IPS-11a (cell line): ENCODE results near the gene CFAP97.
"Not testable (repeated sequence)": the region's sequence is repeated elsewhere in the genome, so short reads cannot be mapped to it uniquely, and the experiment has no call there.

Experiments
- H3K4me3 ChIP-seq: one replicate; pipeline ENCODE4 v1.5.1; 2013; ENCODE audit warnings: low read depth, low read length, control low read depth

CFAP97 gene

DNA sequence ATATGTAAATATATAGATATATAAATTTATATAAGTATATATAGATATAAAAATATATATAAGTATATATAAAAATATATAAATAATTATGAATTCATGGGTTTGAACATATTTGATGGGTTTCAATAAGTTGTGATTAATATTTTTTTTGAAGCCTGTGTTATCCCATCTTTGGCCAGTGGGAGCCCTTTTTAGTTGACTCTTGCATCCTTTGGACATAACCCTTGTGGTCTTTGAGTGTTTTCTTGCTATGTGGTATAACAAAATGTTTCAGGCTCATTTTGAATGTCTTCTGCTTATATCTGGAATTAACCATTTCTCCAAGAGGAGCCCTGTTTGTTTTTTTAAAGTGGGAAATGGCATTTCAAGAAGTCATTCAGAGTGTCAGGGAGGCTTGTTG, 20.8 kb upstream of the CFAP97 start:
- H3K4me3 ChIP-seq: no peak overlapping the region

DNA sequence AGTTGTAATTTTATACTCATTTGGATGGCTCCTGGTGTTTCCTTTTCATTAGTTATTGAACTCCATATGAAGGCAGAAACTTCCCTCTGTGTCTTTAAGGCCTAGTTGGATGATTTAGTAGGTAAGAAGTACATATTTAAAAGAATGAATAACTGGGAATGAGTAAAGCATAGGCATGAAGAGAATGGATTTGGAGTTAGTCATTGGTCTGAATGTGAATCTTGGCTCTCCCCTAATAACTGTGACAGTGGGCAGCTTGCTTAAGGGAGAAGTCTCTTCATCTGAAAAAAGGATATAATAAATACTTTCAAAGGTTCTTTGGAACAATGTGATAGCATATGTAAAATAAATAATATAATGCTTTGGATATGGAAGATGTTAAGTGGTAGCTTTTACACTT, 18.8 kb upstream of the CFAP97 start:
- no peak overlapping the region for H3K4me3 ChIP-seq

- no peak overlapping the region for H3K4me3 ChIP-seq
Measured at GRCh38 chr4:185221912-185222311, 18.1 kb upstream of the CFAP97 start.

DNA sequence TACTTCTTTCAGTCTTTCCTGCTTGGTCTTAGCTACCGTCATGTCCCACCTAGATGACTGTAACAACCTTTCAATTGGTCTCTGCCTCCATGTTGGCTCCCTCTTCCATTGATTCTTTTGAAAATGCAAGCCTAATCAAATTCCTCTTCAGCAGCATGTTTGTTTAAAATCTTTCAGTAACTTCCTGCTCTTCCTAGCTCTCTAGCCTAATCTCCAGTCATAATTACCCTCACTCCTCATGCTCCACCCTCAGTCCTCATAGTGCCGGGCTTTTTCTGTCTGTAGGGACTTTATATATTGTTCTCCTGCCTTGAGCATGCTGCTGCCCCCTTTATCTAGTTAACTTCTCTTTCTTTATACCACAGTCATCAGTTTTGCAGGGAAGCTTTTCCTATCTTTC, 17.7 kb upstream of the CFAP97 start:
- no peak overlapping the region for H3K4me3 ChIP-seq

GRCh38 chr4:185219551-185220344, 15.9 kb upstream of the CFAP97 start:
- H3K4me3 ChIP-seq: no peak overlapping the region

DNA sequence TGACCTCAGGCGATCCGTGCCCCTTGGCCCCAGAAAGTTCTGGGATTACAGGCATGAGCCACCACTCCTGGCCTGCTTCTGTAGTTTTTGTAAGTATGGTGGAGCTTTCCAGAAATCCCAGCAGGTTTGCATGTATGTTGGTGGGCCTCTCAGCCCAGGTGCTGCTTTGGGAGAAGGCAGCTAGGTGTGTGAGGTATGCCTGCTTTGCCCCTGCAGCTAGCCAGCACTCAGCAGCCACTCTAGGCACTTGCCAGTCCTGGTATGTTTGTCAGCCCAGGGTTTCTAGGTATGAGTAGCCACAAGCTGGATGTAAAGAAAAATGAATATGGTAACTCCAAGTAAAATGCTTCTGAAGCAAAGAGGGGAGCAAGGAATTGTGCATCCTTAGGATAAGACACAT, 14.5 kb upstream of the CFAP97 start:
- no peak overlapping the region for H3K4me3 ChIP-seq

DNA sequence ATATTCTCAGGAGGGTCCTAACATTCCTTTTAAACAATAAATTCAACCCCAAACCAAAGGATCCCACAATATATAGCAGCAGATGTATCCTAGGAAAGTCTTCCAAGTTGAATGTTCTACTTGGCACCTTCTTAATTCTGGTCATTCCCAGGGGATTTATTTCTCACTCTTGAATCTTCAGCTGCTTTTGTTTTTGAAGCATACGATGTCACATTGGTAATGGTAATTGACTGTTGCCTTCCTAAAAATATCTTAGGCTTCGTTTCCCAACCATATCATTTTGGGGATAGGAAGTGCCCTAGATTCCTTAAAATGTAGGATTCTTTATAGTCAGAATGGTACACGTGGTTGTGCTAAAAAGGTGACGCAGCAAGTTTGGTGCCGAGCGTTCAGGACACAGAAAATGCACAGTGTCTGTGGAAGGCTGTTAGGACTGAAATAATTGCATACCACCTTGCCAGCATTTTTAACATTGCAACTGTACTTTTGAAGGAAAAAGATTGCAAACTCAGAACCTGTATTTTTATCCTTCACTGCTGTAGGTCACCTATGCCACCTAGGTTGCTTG, 13.7 kb upstream of the CFAP97 start:
- H3K4me3 ChIP-seq: no peak overlapping the region

DNA sequence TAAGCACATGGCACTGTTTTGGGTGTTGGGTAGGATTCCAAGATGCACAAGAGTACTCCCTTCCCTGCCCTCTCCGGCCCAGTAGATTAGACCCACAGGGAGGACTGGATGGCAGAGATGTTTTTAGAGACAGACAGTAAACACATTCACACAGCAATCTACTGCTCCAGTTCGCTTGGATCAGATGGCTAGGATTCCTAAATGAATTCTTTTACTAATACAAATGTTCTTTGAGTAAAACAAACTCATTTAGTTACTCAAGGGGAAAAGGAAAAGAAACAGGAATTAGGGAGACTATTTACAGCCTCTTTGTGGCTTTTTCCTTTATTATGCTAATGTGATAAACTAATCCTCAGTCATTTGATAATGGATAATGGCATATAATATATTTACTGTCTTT, 11.5 kb upstream of the CFAP97 start:
- no peak overlapping the region for H3K4me3 ChIP-seq

DNA sequence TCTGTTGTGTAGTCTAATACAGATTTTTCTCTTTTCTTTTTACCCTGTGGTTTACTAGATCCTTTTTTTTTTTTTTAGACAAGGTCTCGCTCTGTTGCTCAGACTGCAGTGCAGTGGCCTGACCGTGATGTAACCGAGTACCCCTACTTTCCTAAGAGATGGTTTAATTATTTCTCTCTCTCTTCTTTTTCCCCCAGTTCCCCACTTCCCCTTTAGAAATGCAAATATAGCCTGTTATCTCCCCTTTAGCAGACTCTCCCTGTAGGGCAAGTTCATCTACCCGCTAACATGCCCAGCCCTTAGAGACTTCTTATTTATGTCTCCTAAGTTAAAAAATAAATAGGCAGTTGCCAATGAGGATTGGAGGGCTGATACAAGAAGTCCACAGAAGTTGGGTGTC, 10.1 kb upstream of the CFAP97 start:
- no peak overlapping the region for H3K4me3 ChIP-seq

GRCh38 chr4:185212581-185212980, 8.8 kb upstream of the CFAP97 start:
- H3K4me3 ChIP-seq: no peak overlapping the region

DNA sequence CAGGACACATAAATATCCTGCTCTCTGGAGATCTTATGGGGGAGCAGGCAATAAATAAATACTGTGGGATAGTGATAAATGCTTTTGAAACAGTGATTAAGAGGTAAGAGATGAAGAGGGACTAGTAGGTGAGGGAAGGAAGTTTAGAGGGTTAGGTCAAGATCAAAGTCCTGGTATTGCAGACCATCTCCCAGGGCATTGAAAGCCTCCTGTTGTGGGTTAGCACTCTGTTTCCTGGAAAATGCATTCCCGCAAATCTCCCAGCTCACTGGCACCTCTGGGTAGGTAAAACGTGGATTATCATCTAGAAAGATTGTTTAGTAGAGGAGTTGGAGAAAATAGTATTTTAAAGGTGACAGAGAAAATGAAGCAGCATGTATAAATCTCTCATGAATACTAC, 7.8 kb upstream of the CFAP97 start:
- peak overlapping the region; percentile 91 for H3K4me3 ChIP-seq

- H3K4me3 ChIP-seq: peak overlapping the region; percentile 91
Measured at GRCh38 chr4:185211035-185211434, 7.2 kb upstream of the CFAP97 start.

DNA sequence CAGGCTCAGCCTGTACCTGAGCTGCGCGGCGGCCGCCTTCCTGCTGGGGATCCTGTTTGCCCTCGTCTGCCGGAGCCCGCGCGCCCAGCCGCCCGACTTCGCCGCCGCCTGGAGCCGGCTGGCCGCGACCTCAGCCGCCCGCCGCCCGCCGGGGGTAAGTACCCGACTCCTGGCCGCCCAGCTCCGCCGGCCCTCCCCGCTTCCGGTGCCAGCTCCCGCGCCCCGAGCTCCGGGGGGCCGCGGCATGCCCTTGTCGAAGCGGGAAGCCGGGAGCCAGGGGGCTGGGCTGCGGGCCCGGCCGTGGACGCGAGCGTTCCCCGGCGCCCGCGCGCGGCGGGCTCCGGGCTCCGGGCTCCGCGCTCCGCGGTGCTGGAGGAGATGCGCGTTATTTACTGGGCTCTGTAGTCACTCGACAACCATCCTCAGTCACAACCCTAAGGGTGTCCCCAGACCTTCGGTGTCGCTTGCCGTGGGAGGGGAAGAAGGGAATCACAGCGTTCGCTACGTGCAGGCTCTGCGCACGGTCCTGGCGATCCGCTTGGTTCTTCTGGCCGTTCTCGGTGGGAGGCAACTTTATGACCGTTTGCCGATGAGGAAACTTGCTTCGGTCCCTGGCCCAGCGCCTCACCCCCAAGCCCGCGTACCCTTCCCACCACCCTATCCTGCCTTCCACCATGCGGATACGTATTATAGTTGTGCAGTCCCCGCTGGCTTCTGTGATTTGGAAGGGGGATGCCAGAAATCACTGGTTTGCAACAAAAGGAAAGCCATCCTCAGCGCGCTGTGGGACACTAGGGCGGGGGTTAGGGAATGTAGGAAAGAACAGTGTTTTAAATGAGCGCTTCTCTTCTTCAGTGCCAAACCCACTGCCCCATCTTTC, 6.5 kb upstream of the CFAP97 start:
- H3K4me3 ChIP-seq: peak overlapping the region; percentile 91

GRCh38 chr4:185209852-185210101, 6.0 kb upstream of the CFAP97 start:
- peak overlapping the region; percentile 91 for H3K4me3 ChIP-seq

DNA sequence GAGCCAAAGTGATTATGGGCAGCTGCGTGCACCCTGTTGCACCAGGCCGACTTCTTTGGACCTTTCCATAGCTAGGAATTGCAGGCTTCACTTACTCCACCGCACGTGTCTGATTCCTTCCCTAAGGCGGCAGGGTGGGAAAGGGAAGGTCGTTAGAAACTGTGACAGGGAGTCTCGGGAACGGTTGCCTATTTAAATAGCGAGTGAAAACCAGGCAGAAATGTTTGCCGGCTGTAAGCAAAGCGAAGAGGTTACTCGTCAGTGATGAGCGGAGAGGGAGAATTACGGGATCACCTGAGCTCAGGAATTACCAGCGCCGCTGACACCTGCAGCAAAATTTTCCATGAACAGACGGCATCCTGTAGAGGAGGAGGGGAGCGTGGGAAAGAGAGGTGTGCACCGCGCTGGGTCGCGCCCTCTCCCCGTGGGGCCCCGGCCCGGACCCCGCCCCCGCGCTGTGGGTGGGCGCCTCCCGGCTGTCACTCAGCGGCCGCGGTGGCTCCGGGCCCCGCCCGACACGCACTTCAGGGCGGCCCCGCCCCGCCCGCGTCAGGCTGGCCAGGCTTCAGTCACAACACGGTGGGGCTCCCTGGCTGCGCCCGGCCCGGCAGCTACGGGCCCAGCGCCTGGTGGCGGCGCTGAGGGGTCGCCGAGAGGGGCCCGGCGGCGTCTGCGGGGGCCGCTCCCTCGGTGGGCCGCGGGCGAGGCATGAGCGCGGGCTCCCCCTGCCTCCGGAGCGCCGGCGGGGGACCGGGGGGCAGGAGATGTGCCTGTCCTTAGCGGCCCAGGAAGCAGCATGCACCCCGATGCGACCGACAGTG, 5.4 kb upstream of the CFAP97 start, which contains the start of gene SNX25:
Gene SNX25 (plus strand): TSS at position 568 of the 821 bp plus-strand sequence. CDS start 229 bp downstream, at position 797.
- peak within 1 kb of the TSS; percentile 91 for H3K4me3 ChIP-seq

DNA sequence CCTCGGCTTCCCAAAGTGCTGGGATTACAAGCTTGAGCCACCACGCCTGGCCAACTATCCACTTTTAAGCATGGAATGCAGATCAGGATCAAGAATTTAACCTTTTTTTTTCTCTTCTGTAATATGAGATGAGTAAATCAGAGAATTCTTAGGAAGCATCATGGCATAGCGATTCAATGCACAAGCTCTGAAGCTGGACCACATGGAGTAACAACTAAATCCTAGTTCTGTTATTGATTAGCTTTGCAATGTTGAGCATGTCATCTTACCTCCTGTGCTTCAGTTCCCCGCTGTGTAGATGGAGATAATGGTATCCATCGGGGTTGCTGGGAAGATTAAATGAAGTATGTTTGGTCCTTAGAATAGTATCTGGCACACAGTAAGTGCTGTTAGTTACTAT, 3.7 kb upstream of the CFAP97 start:
- H3K4me3 ChIP-seq: no peak overlapping the region

DNA sequence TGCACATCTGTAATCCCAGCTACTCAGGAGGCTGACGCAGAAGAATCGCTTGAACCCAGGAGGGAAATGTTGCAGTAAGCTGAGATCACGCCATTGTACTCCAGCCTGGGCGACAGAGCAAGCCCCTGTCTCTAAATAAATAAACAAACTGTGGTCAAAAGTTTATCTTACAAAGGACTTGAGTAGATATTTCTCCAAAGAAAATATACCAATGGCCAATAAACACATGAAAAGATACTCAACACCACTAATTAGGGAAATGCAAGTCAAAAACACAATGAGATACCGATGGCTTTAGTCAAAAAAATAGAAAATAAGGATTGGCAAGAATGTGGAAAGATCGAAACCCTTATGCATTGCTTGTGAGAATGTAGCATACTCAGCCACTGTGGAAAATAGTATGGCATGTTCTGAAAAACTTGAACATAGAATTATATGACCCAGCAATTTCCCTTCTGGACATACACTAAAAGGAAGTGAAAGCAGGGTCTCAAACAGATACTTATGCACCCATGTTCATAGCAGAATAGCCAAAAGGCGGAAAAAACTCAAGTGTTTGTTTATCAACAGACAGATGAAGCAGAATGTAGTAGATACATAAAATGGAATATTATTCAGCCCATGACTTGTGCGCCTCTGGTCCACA, 2.0 kb upstream of the CFAP97 start:
- H3K4me3 ChIP-seq: no peak overlapping the region

DNA sequence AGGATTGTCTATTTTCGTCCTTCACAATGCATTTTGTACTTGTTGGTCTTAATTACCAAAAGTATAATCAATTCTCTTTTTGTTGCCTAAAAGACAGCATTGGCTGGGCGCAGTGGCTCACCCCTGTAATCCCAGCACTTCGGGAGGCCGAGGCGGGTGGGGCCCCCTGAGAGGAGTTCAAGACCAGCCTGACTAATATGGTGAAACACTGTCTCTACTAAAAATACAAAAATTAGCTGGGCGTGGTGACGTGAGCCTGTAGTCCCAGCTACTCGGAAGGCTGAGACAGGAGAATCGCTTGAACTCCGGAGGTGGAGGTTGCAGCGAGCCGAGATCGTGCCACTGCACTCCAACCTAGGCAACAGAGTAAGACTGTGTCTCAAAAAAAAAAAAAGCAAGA, 1.3 kb upstream of the CFAP97 start:
- H3K4me3 ChIP-seq: not testable (repeated sequence)

- peak overlapping the region; percentile 56 for H3K4me3 ChIP-seq
Measured at GRCh38 chr4:185204238-185204910, 574 bp upstream of the CFAP97 start.

DNA sequence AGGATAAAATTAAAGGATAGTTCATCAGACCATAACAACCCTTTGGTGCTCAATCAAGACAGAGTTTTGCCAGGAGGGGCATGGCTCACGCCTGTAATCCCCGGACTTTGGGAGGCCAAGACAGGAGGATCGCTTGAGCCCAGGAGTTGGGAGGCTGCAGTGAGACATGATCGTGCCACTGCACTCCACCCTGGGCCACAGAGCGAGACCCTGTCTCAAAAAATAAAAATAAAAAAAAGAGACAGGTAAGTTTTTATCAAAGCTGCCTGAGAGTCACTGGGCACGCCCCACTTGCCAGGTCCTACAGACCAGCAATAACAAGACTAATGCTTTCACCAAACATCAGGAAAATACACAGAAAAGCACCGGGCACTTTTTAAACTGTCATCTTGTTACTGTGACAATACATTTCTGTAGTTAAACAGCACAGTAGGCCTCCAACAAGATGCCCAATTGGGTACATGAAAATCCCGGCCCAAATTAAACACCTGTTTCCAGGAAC, 765 bp downstream of the CFAP97 start:
- peak overlapping the region; percentile 56 for H3K4me3 ChIP-seq
